Stimulated activated CD4-positive, alpha-beta T cell treated with anti-CD3 and anti-CD28 coated beads, Interleukin-4, amount 100 ng/mL, for 24 hours (primary cell): ENCODE measurements around the gene LRRC4C.
"Not testable (repeated sequence)": the region's sequence is repeated elsewhere in the genome, so short reads cannot be mapped to it uniquely, and the experiment has no call there.

Source experiments
- DNase-seq: peaks from one replicate; pipeline ENCODE4 v3.0.0-alpha.2; 2020

LRRC4C gene

GRCh38 chr11:40619654-40620053, 839.8 kb downstream of the LRRC4C start:
- DNase-seq, result no peak

GRCh38 chr11:40606800-40607199, 852.7 kb downstream of the LRRC4C start:
- no peak for DNase-seq

- no peak for DNase-seq
These were observed 856.4 kb downstream of the LRRC4C start for GRCh38 chr11:40602866-40603552.

GRCh38 chr11:40597546-40598113, 861.8 kb downstream of the LRRC4C start:
- DNase-seq, result no peak

GRCh38 chr11:40573254-40573891, 886.1 kb downstream of the LRRC4C start:
- DNase-seq, result no peak

GRCh38 chr11:40569947-40570531, 889.4 kb downstream of the LRRC4C start:
- DNase-seq, result no peak

GRCh38 chr11:40567392-40567791, 892.1 kb downstream of the LRRC4C start:
- DNase-seq, result no peak

GRCh38 chr11:40544162-40544561, 915.3 kb downstream of the LRRC4C start:
- DNase-seq, result no peak

- no peak for DNase-seq
These were observed 916.6 kb downstream of the LRRC4C start for GRCh38 chr11:40542821-40543220.

- no peak for DNase-seq
These were observed 921.7 kb downstream of the LRRC4C start for GRCh38 chr11:40537734-40538133.

- DNase-seq, result not testable (repeated sequence)
These were observed 937.4 kb downstream of the LRRC4C start for GRCh38 chr11:40522080-40522479.

- DNase-seq, result no peak
These were observed 942.3 kb downstream of the LRRC4C start for GRCh38 chr11:40517122-40517521.

GRCh38 chr11:40514124-40514523, 945.3 kb downstream of the LRRC4C start:
- DNase-seq, result no peak

- DNase-seq, result no peak
These were observed 946.2 kb downstream of the LRRC4C start for GRCh38 chr11:40513281-40513680.

- no peak for DNase-seq
These were observed 951.1 kb downstream of the LRRC4C start for GRCh38 chr11:40508303-40508702.

- no peak for DNase-seq
These were observed 953.2 kb downstream of the LRRC4C start for GRCh38 chr11:40506226-40506625.

GRCh38 chr11:40491341-40491740, 968.1 kb downstream of the LRRC4C start:
- DNase-seq, result no peak

GRCh38 chr11:40467771-40468170, 991.7 kb downstream of the LRRC4C start:
- no peak for DNase-seq

- no peak for DNase-seq
These were observed 1014.1 kb downstream of the LRRC4C start for GRCh38 chr11:40445391-40445790.

- no peak for DNase-seq
These were observed 1015.3 kb downstream of the LRRC4C start for GRCh38 chr11:40444151-40444550.

GRCh38 chr11:40435344-40435743, 1024.1 kb downstream of the LRRC4C start:
- DNase-seq, result no peak

GRCh38 chr11:40434926-40435325, 1024.5 kb downstream of the LRRC4C start:
- DNase-seq, result no peak

GRCh38 chr11:40432358-40432757, 1027.1 kb downstream of the LRRC4C start:
- no peak for DNase-seq

GRCh38 chr11:40425168-40425567, 1034.3 kb downstream of the LRRC4C start:
- DNase-seq, result no peak
